Measurements from ENCODE around the gene RUNX3.

DNA sequence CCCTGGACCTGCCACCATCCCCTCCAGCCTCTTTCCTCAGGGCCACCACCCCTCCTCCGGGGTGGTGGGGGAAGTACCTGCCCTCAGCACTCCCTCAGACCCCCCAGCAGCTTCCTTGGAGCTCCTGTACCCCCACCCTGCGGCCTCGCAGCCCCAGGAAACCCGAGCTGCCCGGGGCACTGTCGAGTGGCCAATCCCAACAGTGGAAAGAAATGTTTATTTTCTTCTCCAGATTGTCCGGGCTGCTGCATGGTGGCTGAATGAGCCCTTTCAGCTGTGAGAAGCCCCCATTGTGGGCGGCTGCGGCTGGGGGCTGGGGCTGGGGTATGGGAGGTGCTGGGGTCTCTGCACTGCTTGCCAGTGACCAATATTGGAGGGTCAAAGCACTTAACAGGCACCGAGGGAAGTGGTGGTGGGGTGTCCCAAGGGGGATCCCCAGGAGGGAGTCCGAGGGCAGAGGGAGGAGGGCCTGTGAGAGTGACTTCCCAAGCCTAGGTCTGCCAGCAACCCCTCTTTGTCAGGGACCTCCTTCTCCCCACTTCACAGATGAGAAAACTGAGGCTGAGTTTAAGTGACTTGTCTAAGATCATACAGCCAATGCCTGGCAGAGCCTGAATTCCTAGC lies 25.2 kb downstream of the RUNX3 start:
- TF ChIP-seq, protein P1, sequence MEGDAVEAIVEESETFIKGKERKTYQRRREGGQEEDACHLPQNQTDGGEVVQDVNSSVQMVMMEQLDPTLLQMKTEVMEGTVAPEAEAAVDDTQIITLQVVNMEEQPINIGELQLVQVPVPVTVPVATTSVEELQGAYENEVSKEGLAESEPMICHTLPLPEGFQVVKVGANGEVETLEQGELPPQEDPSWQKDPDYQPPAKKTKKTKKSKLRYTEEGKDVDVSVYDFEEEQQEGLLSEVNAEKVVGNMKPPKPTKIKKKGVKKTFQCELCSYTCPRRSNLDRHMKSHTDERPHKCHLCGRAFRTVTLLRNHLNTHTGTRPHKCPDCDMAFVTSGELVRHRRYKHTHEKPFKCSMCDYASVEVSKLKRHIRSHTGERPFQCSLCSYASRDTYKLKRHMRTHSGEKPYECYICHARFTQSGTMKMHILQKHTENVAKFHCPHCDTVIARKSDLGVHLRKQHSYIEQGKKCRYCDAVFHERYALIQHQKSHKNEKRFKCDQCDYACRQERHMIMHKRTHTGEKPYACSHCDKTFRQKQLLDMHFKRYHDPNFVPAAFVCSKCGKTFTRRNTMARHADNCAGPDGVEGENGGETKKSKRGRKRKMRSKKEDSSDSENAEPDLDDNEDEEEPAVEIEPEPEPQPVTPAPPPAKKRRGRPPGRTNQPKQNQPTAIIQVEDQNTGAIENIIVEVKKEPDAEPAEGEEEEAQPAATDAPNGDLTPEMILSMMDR (IDR thresholded peaks at IDR 0.05): no peak
- TF ChIP-seq, protein P2, sequence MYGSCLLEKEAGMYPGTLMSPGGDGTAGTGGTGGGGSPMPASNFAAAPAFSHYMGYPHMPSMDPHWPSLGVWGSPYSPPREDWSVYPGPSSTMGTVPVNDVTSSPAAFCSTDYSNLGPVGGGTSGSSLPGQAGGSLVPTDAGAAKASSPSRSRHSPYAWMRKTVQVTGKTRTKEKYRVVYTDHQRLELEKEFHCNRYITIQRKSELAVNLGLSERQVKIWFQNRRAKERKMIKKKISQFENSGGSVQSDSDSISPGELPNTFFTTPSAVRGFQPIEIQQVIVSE (CRISPR knock-in tag; IDR thresholded peaks at IDR 0.05; ENCODE audit: borderline replicate concordance): no peak
- TF ChIP-seq, protein P3, sequence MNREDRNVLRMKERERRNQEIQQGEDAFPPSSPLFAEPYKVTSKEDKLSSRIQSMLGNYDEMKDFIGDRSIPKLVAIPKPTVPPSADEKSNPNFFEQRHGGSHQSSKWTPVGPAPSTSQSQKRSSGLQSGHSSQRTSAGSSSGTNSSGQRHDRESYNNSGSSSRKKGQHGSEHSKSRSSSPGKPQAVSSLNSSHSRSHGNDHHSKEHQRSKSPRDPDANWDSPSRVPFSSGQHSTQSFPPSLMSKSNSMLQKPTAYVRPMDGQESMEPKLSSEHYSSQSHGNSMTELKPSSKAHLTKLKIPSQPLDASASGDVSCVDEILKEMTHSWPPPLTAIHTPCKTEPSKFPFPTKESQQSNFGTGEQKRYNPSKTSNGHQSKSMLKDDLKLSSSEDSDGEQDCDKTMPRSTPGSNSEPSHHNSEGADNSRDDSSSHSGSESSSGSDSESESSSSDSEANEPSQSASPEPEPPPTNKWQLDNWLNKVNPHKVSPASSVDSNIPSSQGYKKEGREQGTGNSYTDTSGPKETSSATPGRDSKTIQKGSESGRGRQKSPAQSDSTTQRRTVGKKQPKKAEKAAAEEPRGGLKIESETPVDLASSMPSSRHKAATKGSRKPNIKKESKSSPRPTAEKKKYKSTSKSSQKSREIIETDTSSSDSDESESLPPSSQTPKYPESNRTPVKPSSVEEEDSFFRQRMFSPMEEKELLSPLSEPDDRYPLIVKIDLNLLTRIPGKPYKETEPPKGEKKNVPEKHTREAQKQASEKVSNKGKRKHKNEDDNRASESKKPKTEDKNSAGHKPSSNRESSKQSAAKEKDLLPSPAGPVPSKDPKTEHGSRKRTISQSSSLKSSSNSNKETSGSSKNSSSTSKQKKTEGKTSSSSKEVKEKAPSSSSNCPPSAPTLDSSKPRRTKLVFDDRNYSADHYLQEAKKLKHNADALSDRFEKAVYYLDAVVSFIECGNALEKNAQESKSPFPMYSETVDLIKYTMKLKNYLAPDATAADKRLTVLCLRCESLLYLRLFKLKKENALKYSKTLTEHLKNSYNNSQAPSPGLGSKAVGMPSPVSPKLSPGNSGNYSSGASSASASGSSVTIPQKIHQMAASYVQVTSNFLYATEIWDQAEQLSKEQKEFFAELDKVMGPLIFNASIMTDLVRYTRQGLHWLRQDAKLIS (CRISPR knock-in tag; IDR thresholded peaks at IDR 0.05; ENCODE audit: borderline replicate concordance): no peak
- no peak for TF ChIP-seq CBFB (CRISPR knock-in tag; IDR thresholded peaks at IDR 0.05; ENCODE audit: low read depth)
- no peak for TF ChIP-seq GABPB1 (CRISPR knock-in tag; IDR thresholded peaks at IDR 0.05)
- no peak for TF ChIP-seq TCF7 (CRISPR knock-in tag; IDR thresholded peaks at IDR 0.05; ENCODE audit: low read depth)
- no peak for TF ChIP-seq ELF4 (CRISPR knock-in tag; IDR thresholded peaks at IDR 0.05; ENCODE audit: low read depth)
- TF ChIP-seq IRF2 (CRISPR knock-in tag; IDR thresholded peaks at IDR 0.05; ENCODE audit: borderline replicate concordance, low read depth): no peak
- TF ChIP-seq ZNF671 (CRISPR knock-in tag; IDR thresholded peaks at IDR 0.05): no peak
- no peak for TF ChIP-seq ZBTB21 (CRISPR knock-in tag; IDR thresholded peaks at IDR 0.05; ENCODE audit: borderline replicate concordance)
- TF ChIP-seq, protein P4, sequence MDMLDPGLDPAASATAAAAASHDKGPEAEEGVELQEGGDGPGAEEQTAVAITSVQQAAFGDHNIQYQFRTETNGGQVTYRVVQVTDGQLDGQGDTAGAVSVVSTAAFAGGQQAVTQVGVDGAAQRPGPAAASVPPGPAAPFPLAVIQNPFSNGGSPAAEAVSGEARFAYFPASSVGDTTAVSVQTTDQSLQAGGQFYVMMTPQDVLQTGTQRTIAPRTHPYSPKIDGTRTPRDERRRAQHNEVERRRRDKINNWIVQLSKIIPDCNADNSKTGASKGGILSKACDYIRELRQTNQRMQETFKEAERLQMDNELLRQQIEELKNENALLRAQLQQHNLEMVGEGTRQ (CRISPR knock-in tag; IDR thresholded peaks at IDR 0.05): no peak
- TF ChIP-seq, protein P5, sequence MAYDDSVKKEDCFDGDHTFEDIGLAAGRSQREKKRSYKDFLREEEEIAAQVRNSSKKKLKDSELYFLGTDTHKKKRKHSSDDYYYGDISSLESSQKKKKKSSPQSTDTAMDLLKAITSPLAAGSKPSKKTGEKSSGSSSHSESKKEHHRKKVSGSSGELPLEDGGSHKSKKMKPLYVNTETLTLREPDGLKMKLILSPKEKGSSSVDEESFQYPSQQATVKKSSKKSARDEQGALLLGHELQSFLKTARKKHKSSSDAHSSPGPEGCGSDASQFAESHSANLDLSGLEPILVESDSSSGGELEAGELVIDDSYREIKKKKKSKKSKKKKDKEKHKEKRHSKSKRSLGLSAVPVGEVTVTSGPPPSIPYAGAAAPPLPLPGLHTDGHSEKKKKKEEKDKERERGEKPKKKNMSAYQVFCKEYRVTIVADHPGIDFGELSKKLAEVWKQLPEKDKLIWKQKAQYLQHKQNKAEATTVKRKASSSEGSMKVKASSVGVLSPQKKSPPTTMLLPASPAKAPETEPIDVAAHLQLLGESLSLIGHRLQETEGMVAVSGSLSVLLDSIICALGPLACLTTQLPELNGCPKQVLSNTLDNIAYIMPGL (CRISPR knock-in tag; IDR thresholded peaks at IDR 0.05): no peak

Measured in WTC11 (cell line).